Ovary (tissue), 3 donors: ENCODE measurements around the gene FIGLA.

Experiments used
- EP300 ChIP-seq: sonication (generic); formaldehyde crosslinking; IDR thresholded peaks from one replicate; pipeline ENCODE4 v1.6.1; 2017; ENCODE audit warnings: antibody characterized with exemption
- TF ChIP-seq, protein P1 (sequence below), 3 donors: fragments of 450-650 bp in 2 of 3; fragments of 200-600 bp in 1 of 3; IDR thresholded peaks; one replicate each; pipeline versions ENCODE4 v1.5.1 to v1.8.0; 2016 to 2022; ENCODE audit warnings: antibody characterized with exemption in 3 of 3, mild to moderate bottlenecking in 1 of 3
- donor health status: DM: no; HTN: no; CAD: no.

DNA sequence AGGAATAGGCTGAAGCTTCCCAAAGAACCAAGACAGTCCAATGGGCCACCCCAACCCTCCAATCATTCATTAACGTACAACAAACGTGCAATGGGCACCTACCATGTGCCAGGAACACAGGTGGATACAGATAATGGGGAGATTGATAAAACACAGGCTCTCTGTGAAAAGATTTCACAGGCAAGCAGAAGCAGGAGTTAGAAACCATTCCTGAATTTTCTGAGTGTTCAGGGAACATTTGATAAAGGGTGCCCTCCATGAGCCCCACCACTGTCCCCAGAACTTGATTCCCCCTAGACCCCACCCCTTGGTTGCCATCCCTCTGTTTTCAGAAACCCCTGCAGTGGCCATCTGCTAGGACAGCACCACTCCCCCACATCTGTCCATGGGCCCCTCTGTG lies 43.7 kb upstream of the FIGLA start:
- TF ChIP-seq, protein P1, sequence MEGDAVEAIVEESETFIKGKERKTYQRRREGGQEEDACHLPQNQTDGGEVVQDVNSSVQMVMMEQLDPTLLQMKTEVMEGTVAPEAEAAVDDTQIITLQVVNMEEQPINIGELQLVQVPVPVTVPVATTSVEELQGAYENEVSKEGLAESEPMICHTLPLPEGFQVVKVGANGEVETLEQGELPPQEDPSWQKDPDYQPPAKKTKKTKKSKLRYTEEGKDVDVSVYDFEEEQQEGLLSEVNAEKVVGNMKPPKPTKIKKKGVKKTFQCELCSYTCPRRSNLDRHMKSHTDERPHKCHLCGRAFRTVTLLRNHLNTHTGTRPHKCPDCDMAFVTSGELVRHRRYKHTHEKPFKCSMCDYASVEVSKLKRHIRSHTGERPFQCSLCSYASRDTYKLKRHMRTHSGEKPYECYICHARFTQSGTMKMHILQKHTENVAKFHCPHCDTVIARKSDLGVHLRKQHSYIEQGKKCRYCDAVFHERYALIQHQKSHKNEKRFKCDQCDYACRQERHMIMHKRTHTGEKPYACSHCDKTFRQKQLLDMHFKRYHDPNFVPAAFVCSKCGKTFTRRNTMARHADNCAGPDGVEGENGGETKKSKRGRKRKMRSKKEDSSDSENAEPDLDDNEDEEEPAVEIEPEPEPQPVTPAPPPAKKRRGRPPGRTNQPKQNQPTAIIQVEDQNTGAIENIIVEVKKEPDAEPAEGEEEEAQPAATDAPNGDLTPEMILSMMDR (IDR thresholded peaks at IDR 0.05), result no peak
- no peak for TF ChIP-seq EP300
